ENCODE measurements around the gene ABLIM1.

The ABLIM1 gene

GRCh38 chr10:114556236-114557122 is 101.6 kb downstream of the ABLIM1 start:
- H3K27me3 ChIP-seq (ENCODE audit: insufficient read depth, low read depth, severe bottlenecking) = no peaks in the 10 kb centered on the region
- no peak for DNase-seq
- TF ChIP-seq, protein P1, sequence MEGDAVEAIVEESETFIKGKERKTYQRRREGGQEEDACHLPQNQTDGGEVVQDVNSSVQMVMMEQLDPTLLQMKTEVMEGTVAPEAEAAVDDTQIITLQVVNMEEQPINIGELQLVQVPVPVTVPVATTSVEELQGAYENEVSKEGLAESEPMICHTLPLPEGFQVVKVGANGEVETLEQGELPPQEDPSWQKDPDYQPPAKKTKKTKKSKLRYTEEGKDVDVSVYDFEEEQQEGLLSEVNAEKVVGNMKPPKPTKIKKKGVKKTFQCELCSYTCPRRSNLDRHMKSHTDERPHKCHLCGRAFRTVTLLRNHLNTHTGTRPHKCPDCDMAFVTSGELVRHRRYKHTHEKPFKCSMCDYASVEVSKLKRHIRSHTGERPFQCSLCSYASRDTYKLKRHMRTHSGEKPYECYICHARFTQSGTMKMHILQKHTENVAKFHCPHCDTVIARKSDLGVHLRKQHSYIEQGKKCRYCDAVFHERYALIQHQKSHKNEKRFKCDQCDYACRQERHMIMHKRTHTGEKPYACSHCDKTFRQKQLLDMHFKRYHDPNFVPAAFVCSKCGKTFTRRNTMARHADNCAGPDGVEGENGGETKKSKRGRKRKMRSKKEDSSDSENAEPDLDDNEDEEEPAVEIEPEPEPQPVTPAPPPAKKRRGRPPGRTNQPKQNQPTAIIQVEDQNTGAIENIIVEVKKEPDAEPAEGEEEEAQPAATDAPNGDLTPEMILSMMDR (IDR thresholded peaks at IDR 0.05; ENCODE audit: low read depth, low read length) = no peak
- H3K36me3 ChIP-seq = no peaks in the 10 kb centered on the region
- no peaks in the 10 kb centered on the region for H3K9me3 ChIP-seq (ENCODE audit: severe bottlenecking)
- H3K4me3 ChIP-seq (ENCODE audit: low read depth, low read length) = no peak overlapping the region
- H3K27ac ChIP-seq = no peak overlapping the region

- H3K4me3 ChIP-seq (ENCODE audit: low read depth, low read length) = no peak overlapping the region
- H3K9me3 ChIP-seq (ENCODE audit: severe bottlenecking) = no peaks in the 10 kb centered on the region
- no peaks in the 10 kb centered on the region for H3K36me3 ChIP-seq
- DNase-seq = no peak
- TF ChIP-seq, protein P1 (IDR thresholded peaks at IDR 0.05; ENCODE audit: low read depth, low read length) = no peak
- H3K27me3 ChIP-seq (ENCODE audit: insufficient read depth, low read depth, severe bottlenecking) = no peaks in the 10 kb centered on the region
- no peak overlapping the region for H3K27ac ChIP-seq
These were observed 104.6 kb downstream of the ABLIM1 start for GRCh38 chr10:114553436-114553835.

DNA sequence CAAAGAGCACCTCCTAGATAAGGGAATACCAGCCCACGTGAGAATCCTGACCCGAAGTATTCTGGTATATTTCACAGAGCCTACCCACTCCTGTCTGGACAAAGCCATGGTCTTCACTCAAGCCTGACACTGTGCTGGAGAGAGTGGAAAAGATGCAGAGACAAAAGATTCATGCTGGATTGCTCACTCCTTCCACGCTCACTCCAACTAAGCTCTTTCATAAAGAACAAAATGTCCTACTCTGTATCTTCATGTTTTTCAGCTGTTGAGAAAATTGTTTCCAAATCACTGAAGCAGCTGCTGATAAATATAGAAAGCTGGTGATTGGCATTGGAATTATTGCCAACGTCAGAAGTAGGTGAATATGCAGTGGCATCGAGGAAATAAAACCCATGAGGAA is 106.0 kb downstream of the ABLIM1 start:
- TF ChIP-seq, protein P1 (IDR thresholded peaks at IDR 0.05; ENCODE audit: low read depth, low read length) = no peak
- Histone ChIP-seq H3K36me3 (no peaks in the 10 kb centered on the region), H3K27ac (no peak overlapping the region), H3K9me3 (ENCODE audit: severe bottlenecking) (no peaks in the 10 kb centered on the region), H3K27me3 (ENCODE audit: insufficient read depth, low read depth, severe bottlenecking) (no peaks in the 10 kb centered on the region), H3K4me3 (ENCODE audit: low read depth, low read length) (no peak overlapping the region)
- DNase-seq = no peak

DNA sequence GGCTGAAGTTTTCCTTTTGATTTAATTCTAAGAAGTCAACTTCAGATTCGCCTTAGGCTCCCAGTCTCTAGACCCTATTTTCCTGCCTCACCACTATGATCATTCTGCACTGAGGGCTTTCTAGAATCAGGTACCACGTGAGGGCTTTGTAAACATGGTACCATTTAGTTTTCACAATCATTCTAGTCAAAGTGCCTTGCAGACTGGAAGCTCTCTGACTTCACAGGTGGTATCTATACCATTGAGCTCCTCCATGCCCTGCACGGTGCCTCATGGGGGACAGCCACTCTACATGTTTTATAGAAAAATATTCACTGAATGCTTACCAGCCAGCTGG is 106.5 kb downstream of the ABLIM1 start:
- H3K4me3 ChIP-seq (ENCODE audit: low read depth, low read length) = no peak overlapping the region
- no peaks in the 10 kb centered on the region for H3K27me3 ChIP-seq (ENCODE audit: insufficient read depth, low read depth, severe bottlenecking)
- TF ChIP-seq, protein P1 (IDR thresholded peaks at IDR 0.05; ENCODE audit: low read depth, low read length) = no peak
- H3K9me3 ChIP-seq (ENCODE audit: severe bottlenecking) = no peaks in the 10 kb centered on the region
- H3K36me3 ChIP-seq = no peaks in the 10 kb centered on the region
- H3K27ac ChIP-seq = no peak overlapping the region
- DNase-seq = no peak

DNA sequence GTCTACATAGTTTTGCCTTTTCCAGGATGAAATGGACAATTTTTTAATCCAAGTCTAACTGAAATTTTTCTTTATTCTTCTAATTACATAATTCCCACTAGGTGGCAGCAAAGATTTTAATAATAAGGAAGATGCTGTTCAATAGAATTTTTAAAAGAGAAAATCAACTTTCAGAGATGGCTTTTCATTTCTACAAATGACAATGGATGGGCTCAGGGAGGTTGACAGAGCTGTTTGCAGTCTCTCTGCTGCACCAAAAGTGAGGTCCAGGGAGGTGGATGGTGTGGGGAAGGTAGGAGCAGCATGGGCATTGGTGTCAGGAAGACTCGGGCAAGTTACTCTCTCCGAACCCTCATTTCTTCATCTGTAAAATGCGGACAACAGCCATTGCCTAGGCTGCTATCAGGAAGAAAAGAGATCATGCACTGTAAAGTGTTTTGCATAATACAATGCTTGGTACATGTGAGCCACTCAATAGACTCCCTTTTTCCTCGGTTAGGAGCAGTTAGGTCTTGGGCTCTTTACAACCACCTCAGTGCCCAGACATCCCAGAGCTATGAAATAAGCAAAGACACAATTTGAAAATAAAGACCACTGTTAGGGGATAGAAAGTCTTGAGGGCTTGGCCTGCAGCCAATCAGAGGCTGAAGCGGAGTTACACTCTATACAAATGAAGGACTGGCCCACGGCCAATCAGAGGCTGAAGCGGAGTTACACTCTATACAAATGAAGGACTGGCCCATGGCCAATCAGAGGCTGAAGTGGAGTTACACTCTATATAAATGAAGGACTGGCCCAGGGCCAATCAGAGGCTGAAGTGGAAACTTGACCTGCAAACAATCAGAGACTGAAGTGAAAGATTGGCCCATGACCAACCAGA is 107.1 kb downstream of the ABLIM1 start:
- Histone ChIP-seq H3K27me3 (ENCODE audit: insufficient read depth, low read depth, severe bottlenecking) (no peaks in the 10 kb centered on the region), H3K4me3 (ENCODE audit: low read depth, low read length) (no peak overlapping the region), H3K9me3 (ENCODE audit: severe bottlenecking) (no peaks in the 10 kb centered on the region), H3K36me3 (no peaks in the 10 kb centered on the region), H3K27ac (no peak overlapping the region)
- no peak for DNase-seq
- TF ChIP-seq, protein P1 (IDR thresholded peaks at IDR 0.05; ENCODE audit: low read depth, low read length) = no peak
